ENCODE results near the gene PHAF1.

PHAF1 gene

DNA sequence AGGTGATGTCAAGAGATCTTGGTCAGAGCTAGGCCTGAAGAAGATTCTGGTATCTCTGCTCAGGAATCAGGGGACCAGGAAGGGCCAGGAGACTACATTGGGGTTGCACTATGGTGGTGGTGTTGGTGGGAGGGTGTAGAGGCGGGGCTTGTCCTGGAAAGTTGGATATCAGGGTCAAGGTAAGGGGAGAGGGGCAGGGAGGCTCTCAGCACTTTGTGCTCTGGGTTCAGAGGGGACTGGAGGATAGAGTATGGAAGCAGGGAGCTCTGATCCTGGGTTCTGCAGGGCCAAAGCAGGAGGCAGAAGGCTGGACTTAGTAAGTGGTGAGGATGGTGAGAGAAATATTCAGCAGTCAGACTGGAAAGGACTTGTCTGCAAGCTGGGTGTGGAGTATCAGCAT lies 63.6 kb downstream of the PHAF1 start:
- ATAC-seq = peak; percentile 0; the same call in 2 of the 3 replicates
- TF ChIP-seq GLIS3 (CRISPR knock-in tag; IDR thresholded peaks at IDR 0.05) (no peak), ZNF70 (CRISPR knock-in tag; IDR thresholded peaks at IDR 0.05) (no peak), ZFP30 (CRISPR knock-in tag; IDR thresholded peaks at IDR 0.05) (no peak), OSR1 (CRISPR knock-in tag; IDR thresholded peaks at IDR 0.05) (no peak), RARB (CRISPR knock-in tag; IDR thresholded peaks at IDR 0.05) (no peak), ISL1 (CRISPR knock-in tag; IDR thresholded peaks at IDR 0.05) (no peak), CSDC2 (CRISPR knock-in tag; IDR thresholded peaks at IDR 0.05) (no peak), ZC3H10 (CRISPR knock-in tag; IDR thresholded peaks at IDR 0.05) (no peak), BACH2 (CRISPR knock-in tag; IDR thresholded peaks at IDR 0.05; ENCODE audit: borderline replicate concordance) (no peak), TCF4 (CRISPR knock-in tag; IDR thresholded peaks at IDR 0.05; ENCODE audit: borderline replicate concordance) (no peak), ZNF8 (CRISPR knock-in tag; IDR thresholded peaks at IDR 0.05) (no peak)
- TF ChIP-seq, protein P1, sequence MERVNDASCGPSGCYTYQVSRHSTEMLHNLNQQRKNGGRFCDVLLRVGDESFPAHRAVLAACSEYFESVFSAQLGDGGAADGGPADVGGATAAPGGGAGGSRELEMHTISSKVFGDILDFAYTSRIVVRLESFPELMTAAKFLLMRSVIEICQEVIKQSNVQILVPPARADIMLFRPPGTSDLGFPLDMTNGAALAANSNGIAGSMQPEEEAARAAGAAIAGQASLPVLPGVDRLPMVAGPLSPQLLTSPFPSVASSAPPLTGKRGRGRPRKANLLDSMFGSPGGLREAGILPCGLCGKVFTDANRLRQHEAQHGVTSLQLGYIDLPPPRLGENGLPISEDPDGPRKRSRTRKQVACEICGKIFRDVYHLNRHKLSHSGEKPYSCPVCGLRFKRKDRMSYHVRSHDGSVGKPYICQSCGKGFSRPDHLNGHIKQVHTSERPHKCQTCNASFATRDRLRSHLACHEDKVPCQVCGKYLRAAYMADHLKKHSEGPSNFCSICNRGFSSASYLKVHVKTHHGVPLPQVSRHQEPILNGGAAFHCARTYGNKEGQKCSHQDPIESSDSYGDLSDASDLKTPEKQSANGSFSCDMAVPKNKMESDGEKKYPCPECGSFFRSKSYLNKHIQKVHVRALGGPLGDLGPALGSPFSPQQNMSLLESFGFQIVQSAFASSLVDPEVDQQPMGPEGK (CRISPR knock-in tag; IDR thresholded peaks at IDR 0.05; ENCODE audit: borderline replicate concordance) = no peak
- TF ChIP-seq, protein P2, sequence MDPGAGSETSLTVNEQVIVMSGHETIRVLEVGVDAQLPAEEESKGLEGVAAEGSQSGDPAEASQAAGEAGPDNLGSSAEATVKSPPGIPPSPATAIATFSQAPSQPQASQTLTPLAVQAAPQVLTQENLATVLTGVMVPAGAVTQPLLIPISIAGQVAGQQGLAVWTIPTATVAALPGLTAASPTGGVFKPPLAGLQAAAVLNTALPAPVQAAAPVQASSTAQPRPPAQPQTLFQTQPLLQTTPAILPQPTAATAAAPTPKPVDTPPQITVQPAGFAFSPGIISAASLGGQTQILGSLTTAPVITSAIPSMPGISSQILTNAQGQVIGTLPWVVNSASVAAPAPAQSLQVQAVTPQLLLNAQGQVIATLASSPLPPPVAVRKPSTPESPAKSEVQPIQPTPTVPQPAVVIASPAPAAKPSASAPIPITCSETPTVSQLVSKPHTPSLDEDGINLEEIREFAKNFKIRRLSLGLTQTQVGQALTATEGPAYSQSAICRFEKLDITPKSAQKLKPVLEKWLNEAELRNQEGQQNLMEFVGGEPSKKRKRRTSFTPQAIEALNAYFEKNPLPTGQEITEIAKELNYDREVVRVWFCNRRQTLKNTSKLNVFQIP (CRISPR knock-in tag; IDR thresholded peaks at IDR 0.05; ENCODE audit: borderline replicate concordance, low read depth) = no peak
- TF ChIP-seq, protein P3, sequence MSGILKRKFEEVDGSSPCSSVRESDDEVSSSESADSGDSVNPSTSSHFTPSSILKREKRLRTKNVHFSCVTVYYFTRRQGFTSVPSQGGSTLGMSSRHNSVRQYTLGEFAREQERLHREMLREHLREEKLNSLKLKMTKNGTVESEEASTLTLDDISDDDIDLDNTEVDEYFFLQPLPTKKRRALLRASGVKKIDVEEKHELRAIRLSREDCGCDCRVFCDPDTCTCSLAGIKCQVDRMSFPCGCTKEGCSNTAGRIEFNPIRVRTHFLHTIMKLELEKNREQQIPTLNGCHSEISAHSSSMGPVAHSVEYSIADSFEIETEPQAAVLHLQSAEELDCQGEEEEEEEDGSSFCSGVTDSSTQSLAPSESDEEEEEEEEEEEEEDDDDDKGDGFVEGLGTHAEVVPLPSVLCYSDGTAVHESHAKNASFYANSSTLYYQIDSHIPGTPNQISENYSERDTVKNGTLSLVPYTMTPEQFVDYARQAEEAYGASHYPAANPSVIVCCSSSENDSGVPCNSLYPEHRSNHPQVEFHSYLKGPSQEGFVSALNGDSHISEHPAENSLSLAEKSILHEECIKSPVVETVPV (CRISPR knock-in tag; IDR thresholded peaks at IDR 0.05) = no peak
- TF ChIP-seq, protein P4, sequence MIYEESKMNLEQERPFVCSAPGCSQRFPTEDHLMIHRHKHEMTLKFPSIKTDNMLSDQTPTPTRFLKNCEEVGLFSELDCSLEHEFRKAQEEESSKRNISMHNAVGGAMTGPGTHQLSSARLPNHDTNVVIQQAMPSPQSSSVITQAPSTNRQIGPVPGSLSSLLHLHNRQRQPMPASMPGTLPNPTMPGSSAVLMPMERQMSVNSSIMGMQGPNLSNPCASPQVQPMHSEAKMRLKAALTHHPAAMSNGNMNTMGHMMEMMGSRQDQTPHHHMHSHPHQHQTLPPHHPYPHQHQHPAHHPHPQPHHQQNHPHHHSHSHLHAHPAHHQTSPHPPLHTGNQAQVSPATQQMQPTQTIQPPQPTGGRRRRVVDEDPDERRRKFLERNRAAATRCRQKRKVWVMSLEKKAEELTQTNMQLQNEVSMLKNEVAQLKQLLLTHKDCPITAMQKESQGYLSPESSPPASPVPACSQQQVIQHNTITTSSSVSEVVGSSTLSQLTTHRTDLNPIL (CRISPR knock-in tag; IDR thresholded peaks at IDR 0.05; ENCODE audit: low read depth) = no peak

DNA sequence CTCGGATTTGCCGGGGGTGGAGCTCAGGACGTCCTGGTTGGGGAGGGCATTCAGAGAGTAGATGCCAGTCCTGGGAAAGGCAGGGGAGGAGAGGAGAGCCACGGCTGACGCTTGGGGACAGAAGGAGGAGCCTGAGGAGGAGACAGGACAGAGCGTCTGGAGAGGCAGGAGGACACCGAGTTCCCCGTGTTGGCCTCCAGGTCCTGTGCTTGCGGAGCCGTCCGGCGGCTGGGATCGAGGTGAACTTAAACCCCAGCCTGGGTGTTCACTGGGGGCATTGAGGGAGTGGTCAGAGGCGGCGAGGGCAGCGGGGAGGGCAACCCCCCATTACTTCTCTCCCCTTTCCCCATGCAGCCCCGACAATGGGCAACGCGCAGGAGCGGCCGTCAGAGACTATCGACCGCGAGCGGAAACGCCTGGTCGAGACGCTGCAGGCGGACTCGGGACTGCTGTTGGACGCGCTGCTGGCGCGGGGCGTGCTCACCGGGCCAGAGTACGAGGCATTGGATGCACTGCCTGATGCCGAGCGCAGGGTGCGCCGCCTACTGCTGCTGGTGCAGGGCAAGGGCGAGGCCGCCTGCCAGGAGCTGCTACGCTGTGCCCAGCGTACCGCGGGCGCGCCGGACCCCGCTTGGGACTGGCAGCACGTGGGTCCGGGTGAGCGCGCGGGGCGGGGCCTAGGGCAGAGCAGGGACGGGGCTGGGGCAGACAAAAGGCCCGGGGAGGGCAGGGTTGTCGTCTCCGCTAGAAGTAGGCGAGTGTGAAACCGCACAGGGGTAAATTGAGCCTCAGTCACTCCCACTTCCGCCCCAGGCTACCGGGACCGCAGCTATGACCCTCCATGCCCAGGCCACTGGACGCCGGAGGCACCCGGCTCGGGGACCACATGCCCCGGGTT lies 64.3 kb downstream of the PHAF1 start:
- TF ChIP-seq CSDC2 (CRISPR knock-in tag; IDR thresholded peaks at IDR 0.05) (no peak), GLIS3 (CRISPR knock-in tag; IDR thresholded peaks at IDR 0.05) (no peak), ZNF8 (CRISPR knock-in tag; IDR thresholded peaks at IDR 0.05) (no peak), ARNTL (CRISPR knock-in tag; IDR thresholded peaks at IDR 0.05; ENCODE audit: borderline replicate concordance, low read depth) (no peak), ZFP3 (CRISPR knock-in tag; IDR thresholded peaks at IDR 0.05) (no peak), TOX (CRISPR knock-in tag; IDR thresholded peaks at IDR 0.05; ENCODE audit: borderline replicate concordance) (no peak), RARB (CRISPR knock-in tag; IDR thresholded peaks at IDR 0.05) (no peak), ESRRG (CRISPR knock-in tag; IDR thresholded peaks at IDR 0.05) (no peak), PPARA (CRISPR knock-in tag; IDR thresholded peaks at IDR 0.05; ENCODE audit: borderline replicate concordance) (no peak), ZNF70 (CRISPR knock-in tag; IDR thresholded peaks at IDR 0.05) (no peak), ZNF565 (CRISPR knock-in tag; conservative IDR thresholded peaks at IDR 0.05; ENCODE audit: low read depth) (no peak), TCF4 (CRISPR knock-in tag; IDR thresholded peaks at IDR 0.05; ENCODE audit: borderline replicate concordance) (no peak), SNAI2 (CRISPR knock-in tag; IDR thresholded peaks at IDR 0.05) (no peak)
- TF ChIP-seq, protein P5, sequence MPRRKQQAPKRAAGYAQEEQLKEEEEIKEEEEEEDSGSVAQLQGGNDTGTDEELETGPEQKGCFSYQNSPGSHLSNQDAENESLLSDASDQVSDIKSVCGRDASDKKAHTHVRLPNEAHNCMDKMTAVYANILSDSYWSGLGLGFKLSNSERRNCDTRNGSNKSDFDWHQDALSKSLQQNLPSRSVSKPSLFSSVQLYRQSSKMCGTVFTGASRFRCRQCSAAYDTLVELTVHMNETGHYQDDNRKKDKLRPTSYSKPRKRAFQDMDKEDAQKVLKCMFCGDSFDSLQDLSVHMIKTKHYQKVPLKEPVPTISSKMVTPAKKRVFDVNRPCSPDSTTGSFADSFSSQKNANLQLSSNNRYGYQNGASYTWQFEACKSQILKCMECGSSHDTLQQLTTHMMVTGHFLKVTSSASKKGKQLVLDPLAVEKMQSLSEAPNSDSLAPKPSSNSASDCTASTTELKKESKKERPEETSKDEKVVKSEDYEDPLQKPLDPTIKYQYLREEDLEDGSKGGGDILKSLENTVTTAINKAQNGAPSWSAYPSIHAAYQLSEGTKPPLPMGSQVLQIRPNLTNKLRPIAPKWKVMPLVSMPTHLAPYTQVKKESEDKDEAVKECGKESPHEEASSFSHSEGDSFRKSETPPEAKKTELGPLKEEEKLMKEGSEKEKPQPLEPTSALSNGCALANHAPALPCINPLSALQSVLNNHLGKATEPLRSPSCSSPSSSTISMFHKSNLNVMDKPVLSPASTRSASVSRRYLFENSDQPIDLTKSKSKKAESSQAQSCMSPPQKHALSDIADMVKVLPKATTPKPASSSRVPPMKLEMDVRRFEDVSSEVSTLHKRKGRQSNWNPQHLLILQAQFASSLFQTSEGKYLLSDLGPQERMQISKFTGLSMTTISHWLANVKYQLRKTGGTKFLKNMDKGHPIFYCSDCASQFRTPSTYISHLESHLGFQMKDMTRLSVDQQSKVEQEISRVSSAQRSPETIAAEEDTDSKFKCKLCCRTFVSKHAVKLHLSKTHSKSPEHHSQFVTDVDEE (CRISPR knock-in tag; IDR thresholded peaks at IDR 0.05) = no peak
- TF ChIP-seq, protein P4 (CRISPR knock-in tag; IDR thresholded peaks at IDR 0.05; ENCODE audit: low read depth) = no peak
- ATAC-seq = peak; percentile 86
